Thoracic aorta (tissue), 2 donors: ENCODE results near the gene CORO6. TPM values are rescaled to one million over a fixed set of nuclear protein-coding genes. Genes with fewer than 3 reads are reported as not detected.

Source experiments
- ATAC-seq: fragments of 150-250 bp; one replicate; pipeline ENCODE4 v1.8.0; 2017; ENCODE audit warnings: low read depth; ENCODE audit not compliant: insufficient number of reproducible peaks, low FRiP score
- DNase-seq: peaks from one replicate; pipeline ENCODE4 v3.0.0-alpha.2; 2020; ENCODE audit warnings: low spot score
- H3K27ac ChIP-seq, 2 donors: fragments of 200-600 bp; sonication (generic); 1 replicate in 1 of 2; 2 replicates in 1 of 2; pipeline ENCODE4 v1.5.1; 2016; ENCODE audit warnings: mild to moderate bottlenecking in 2 of 2, moderate library complexity in 2 of 2
- H3K27me3 ChIP-seq: fragments of 200-600 bp; sonication (generic); replicated peaks from 2 replicates; pipeline ENCODE4 v1.6.0; 2016; ENCODE audit warnings: mild to moderate bottlenecking; ENCODE audit not compliant: insufficient read depth
- H3K36me3 ChIP-seq: fragments of 200-600 bp; sonication (generic); one replicate; pipeline ENCODE4 v1.5.1; 2016
- H3K4me1 ChIP-seq, 2 donors: fragments of 200-600 bp; sonication (generic); 1 replicate in 1 of 2; 2 replicates in 1 of 2; pipeline versions ENCODE4 v1.5.1 to v1.6.0; 2016; ENCODE audit warnings: low read depth in 2 of 2, mild to moderate bottlenecking in 1 of 2; ENCODE audit not compliant: control insufficient read depth in 1 of 2
- H3K4me3 ChIP-seq: fragments of 200-600 bp; sonication (generic); 2 replicates; pipeline ENCODE4 v1.5.1; 2016; ENCODE audit warnings: mild to moderate bottlenecking
- H3K9me3 ChIP-seq: fragments of 200-600 bp; sonication (generic); 2 replicates; pipeline ENCODE4 v1.5.1; 2016
- total RNA-seq, 2 donors: library from RNA; depleted of rRNA; stranded (reverse); fragments of >200 nt; gene quantifications; one replicate each; pipeline versions ENCODE4 v1.1.0 to v1.2.3, GENCODE V29; 2016
- TF ChIP-seq, protein P1 (sequence below): fragments of 200-600 bp; sonication (generic); IDR thresholded peaks from one replicate; pipeline ENCODE4 v1.5.1; 2019; ENCODE audit warnings: antibody characterized with exemption

CORO6 gene
- total RNA-seq, 2 donors from 2014 or later: 35.5 to 55.0 TPM

GRCh38 chr17:29566473-29567303, 56.0 kb downstream of the CORO6 start, which contains the start of gene ABHD15:
TSS of gene ABHD15 (minus strand) at chr17:29567037. CDS start at chr17:29566966, 71 bp downstream.
- TF ChIP-seq, protein P1, sequence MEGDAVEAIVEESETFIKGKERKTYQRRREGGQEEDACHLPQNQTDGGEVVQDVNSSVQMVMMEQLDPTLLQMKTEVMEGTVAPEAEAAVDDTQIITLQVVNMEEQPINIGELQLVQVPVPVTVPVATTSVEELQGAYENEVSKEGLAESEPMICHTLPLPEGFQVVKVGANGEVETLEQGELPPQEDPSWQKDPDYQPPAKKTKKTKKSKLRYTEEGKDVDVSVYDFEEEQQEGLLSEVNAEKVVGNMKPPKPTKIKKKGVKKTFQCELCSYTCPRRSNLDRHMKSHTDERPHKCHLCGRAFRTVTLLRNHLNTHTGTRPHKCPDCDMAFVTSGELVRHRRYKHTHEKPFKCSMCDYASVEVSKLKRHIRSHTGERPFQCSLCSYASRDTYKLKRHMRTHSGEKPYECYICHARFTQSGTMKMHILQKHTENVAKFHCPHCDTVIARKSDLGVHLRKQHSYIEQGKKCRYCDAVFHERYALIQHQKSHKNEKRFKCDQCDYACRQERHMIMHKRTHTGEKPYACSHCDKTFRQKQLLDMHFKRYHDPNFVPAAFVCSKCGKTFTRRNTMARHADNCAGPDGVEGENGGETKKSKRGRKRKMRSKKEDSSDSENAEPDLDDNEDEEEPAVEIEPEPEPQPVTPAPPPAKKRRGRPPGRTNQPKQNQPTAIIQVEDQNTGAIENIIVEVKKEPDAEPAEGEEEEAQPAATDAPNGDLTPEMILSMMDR: peak; percentile 10
- ATAC-seq (no peak), DNase-seq (no peak)
- H3K27me3 ChIP-seq: no peaks in the 10 kb centered on the region
- H3K9me3 ChIP-seq: no peaks in the 10 kb centered on the region
- peaks cover 6 to 36% of the 10 kb centered on the region in 2 donors for H3K4me1 ChIP-seq
- peak within 1 kb of the TSS; percentile 92 for H3K4me3 ChIP-seq
- H3K36me3 ChIP-seq: no peaks in the 10 kb centered on the region
- H3K27ac ChIP-seq: peak within 1 kb of the TSS; percentile 75 to 93

GRCh38 chr17:29565643-29566472, 56.9 kb downstream of the CORO6 start:
- H3K36me3 ChIP-seq: no peaks in the 10 kb centered on the region
- peaks cover 6 to 31% of the 10 kb centered on the region in 2 donors for H3K4me1 ChIP-seq
- no peaks in the 10 kb centered on the region for H3K27me3 ChIP-seq
- ATAC-seq (no peak), DNase-seq (no peak)
- TF ChIP-seq, protein P1: no peak
- H3K27ac ChIP-seq: peak overlapping the region in 1 of 2 donors; percentile 17
- peak overlapping the region; percentile 92 for H3K4me3 ChIP-seq
- H3K9me3 ChIP-seq: no peaks in the 10 kb centered on the region

Other genes starting within 250 kb of the CORO6 start
- 10 to 100 TPM; 46.0 to 64.6 TPM for gene TAOK1, start 232.5 kb downstream of the CORO6 start, total RNA-seq
- 10 to 100 TPM; 11.3 to 24.0 TPM for gene ABHD15, start 55.9 kb downstream of the CORO6 start, total RNA-seq
- gene TP53I13, start 54.2 kb downstream of the CORO6 start, total RNA-seq: 10 to 100 TPM; 54.4 to 92.6 TPM
- 10 to 100 TPM; 24.1 to 35.3 TPM for gene GIT1, start 33.3 kb downstream of the CORO6 start, total RNA-seq
- gene ANKRD13B, start 29.8 kb downstream of the CORO6 start, total RNA-seq: 10 to 100 TPM; 11.5 to 35.5 TPM